Measurements from ENCODE around the gene HDAC4.

The HDAC4 gene

GRCh38 chr2:239383036-239383758 lies 17.6 kb downstream of the HDAC4 start:
- no peak for DNase-seq (ENCODE audit: low read depth)

GRCh38 chr2:239382384-239382880 lies 18.4 kb downstream of the HDAC4 start:
- DNase-seq (ENCODE audit: low read depth) = no peak

DNA sequence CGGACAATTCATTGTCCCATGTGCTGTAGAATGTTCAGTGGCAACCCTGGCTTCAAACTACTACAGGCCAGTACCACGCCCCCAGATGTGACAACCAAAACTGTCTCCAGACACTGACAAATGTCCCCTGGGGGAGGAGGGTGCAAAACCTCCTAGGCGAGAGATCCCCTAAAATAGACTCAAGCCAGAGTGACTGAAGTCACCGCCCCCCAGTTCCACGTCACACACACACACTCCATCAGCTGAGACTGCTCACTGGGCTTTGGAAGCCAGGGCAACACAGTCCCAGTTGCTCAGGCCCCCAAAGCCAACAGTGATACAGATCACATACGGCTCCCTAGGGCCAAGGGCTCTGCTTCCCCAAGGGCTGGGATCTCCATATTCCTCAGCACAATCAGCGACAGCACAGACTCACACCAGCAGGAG lies 19.1 kb downstream of the HDAC4 start:
- DNase-seq (ENCODE audit: low read depth) = no peak

DNA sequence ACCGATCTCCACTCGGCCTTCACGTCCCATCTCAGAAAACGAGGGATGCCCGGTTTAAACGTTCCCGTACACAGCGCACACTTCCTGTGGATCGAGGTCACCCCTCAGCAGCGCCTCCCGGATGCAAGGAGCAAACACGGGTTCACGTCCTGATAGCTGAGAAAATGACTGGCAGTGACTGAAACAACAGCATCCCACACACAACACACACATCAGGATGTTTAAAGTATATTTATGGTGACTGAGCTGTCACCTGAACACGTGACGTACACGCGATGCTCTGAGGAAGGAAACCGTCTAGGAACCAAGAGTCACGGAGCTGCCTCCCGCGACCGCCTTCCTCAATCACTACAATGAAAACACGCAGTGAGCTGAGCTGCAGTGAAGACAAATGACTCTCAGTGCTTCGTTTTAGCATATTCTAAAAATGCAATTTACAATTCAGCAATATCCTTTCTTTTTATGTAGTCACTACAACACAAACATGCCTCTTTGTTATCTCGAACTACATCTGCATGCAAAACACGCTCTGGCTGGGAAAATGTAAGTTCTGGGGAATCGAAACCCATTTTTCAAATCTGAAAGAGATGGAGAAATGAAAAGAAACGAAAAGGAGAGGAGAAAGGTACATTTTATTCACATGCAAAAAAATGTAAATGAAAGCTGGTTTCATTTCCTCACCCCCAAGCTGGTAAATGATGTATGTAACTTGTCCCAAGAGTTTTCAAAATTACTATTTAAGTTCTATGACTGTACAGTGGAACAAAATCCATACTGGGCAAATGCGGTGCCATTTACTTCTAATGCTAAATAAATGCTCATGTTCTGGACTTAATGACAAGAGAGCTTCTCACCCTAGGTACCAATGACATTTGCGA lies 19.8 kb downstream of the HDAC4 start:
- DNase-seq (ENCODE audit: low read depth) = no peak

GRCh38 chr2:239379641-239380170 lies 21.1 kb downstream of the HDAC4 start:
- DNase-seq (ENCODE audit: low read depth) = no peak

DNA sequence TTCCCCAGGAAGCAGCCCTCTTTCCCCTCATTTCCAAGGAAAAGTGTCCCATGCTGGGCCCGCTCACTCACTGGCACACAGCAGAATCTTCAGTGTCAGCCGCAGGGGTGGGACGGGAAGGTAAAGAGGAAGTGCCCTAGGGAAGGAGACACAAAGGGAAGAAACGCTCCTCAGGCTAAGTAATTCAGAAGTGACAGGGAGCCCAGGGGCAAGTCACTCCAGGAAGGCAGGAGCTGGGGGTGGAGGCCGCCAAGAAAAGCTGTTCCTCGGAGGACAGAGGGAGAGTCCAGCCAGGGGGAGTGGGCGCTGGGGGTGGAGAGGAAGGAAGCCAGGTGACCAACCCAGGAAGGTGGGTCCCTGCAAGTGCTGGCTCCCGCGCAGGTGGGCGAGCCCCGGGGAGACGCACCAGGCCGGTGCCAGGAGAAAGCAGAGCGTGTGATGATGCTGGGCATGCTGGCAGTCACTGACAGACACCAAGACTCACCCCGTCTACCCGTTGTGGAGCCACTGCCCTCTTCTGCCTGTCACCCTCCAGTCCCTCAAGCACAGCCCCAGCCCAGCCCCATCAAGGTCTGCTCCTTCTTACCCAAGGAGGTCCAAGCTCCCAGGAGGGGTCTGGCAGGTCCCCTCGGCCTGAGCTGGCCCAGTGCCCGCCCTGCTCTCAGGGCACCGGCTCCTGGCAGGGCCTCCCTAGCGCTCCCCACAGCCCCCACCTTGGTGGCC lies 21.7 kb downstream of the HDAC4 start:
- DNase-seq (ENCODE audit: low read depth) = no peak

GRCh38 chr2:239378021-239378917 lies 22.6 kb downstream of the HDAC4 start:
- no peak for DNase-seq (ENCODE audit: low read depth)

DNA sequence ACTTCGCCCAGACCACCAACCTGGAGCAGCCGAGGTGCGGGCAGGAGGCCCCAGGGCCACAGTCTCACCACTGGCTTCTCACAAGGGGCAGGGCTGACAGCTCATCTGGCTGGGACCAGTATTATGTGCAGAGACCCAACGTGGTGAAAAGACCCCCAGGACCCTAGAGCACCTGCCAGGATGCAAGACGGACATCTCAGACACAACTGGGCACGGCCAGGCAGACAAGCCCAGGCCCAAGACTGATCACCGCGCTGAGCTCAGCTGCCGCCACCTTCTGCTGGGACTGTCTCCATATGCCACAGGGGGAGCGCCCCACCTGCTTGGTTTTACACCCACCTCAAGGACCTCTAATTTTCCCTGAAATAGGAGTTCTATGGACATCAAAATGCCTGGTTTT lies 23.2 kb downstream of the HDAC4 start:
- DNase-seq (ENCODE audit: low read depth) = no peak

DNA sequence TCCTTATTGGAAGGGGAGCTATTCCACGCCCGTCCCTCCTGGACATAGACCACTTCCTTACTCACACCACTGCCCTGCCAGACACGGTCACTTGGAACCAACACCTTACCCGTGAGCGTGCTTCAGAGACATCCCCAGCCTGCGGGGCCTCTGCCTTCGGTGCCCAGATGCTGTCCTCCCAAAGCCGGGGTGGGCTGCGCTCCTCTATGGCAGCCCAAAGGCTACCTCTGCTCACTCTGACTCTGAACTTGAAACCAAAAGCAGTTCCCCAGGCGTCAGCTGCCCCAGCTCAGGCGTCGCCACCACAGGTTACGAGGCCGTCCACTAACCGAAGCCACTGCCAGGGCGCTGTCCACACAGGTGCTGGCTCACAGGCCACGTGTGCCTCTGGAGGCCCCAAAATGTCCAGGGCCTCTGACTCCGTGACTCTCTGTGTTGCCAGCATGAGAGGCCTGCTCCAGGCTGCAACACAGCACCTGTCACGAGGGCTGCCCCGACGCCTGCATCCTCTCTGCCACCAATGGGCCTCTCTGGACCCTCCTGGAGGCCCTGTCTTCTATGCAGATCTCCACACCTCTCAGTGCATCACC lies 23.8 kb downstream of the HDAC4 start:
- no peak for DNase-seq (ENCODE audit: low read depth)

GRCh38 chr2:239376351-239376750 lies 24.5 kb downstream of the HDAC4 start:
- DNase-seq (ENCODE audit: low read depth) = no peak

DNA sequence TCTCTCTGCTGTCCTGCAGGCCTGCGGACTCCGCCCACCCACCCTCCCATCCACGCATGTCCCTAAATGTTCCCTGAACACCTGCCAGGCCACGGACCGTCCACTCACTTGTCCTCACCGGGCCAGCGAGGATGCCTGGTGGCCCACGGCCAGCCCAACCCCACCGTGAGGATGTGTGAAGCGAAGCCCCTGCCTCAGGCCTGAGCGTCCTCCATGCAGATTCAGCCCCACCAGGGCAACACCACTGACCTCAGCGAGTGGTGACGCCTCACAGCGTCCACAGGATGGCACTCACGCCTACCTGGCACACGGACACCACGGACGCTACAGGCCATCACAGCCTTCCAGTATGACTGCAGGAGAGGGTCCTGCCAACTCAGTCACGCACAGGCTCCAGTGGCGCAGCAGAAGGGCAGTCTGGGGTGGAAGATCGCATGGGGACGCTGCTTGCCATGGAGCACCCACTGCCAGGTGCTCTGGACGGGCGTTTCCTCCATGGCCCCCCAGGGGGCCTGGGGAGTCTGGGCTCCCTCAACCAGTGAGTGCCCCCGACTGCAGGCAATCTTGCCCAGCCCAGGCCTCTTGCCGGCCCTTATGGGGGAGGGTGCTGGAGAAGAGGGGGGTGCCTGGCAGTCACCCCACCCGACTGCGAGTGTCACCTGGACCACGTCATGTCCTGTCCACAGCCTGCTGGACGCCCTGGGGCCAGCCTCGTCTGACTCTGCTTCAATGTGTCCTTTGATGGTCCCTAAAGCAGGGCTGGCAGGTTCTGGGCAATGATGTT lies 25.4 kb downstream of the HDAC4 start:
- no peak for DNase-seq (ENCODE audit: low read depth)

GRCh38 chr2:239374896-239375277 lies 25.9 kb downstream of the HDAC4 start:
- DNase-seq (ENCODE audit: low read depth) = no peak

DNA sequence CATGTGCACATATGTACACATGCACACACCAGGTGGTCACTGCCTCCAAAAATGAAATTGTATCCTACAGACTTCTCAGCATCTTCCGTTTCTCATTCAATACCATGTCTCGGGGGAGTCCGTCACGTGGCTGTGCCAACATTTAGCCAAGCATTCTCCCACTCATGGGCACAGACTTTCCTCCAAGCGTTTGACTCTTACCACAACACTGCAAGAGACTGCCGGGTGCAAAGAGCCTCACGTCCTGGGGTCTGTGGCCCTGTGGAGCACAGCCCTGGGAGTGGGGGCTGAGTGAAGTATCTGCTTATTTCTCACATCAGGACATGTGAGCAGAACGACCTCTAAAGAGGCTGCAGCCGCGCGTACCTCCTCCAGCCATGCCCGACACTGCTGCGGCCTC lies 28.0 kb downstream of the HDAC4 start:
- no peak for DNase-seq (ENCODE audit: low read depth)

- DNase-seq (ENCODE audit: low read depth) = no peak
Measured at GRCh38 chr2:239371726-239372686, 28.8 kb downstream of the HDAC4 start.

DNA sequence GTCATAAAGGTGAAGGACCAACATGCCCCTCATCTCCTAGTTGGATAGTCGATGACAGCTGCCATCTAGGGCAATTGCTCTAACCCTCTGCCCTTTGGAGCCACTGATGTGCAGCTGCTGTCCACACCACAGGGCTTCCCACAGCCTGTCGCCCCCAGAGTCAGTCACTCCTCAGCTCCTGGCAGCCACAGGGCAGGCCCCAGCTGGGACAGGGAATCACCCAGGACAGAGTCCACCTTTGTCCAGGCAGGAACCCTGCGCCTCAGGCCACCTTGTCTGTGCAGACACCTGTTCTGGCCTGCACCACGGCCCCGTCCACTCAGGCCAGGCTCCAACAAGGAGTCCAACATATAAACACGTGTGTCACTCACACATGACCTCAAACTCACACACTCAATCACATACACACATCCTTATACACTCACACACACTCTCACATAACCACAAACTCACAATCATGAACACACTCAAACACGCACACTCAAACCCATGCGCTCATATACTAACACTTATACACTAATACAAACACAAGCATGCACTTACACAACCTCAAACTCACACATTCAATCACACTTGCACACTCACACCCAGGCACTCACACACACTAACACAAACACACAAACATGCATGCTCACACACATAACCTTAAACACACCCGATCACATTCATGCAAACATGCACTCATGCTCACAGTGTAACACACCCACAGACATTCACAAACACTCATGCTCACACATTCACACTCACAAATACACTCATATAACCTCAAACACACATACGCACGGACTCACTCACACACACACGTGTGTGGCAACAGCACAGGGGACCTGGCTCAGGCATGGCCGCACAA lies 29.7 kb downstream of the HDAC4 start:
- no peak for DNase-seq (ENCODE audit: low read depth)

- DNase-seq (ENCODE audit: low read depth) = no peak
Measured at GRCh38 chr2:239370403-239370802, 30.4 kb downstream of the HDAC4 start.

DNA sequence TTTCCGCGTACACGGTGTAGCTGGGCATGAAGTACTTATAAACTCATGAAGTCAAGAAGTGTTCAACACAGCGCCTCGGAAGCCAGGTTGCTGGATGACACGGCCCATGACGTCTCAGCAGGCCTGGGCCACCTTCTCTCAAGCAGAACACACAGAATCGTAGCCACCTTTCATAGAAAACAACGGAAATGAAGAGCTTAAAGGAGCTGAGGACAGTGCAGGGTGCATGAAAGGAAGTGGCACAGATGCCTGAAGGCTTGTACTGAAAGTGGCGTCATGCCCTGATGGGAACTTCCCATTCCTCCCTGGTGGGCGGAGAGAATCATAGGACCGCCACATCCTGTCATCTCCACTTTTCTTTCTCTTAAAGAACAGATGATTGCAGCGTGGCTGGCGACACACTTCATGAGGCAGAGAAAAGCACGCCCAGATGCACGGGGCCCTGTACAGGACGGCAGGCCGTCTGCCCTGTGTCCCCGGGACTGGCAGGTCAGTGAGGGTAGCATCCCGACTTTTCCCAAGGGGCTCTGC lies 31.1 kb downstream of the HDAC4 start:
- DNase-seq (ENCODE audit: low read depth) = no peak
